ENCODE results near the gene ANKMY2. TPM values are rescaled to one million over a fixed set of nuclear protein-coding genes. Genes with fewer than 3 reads are reported as not detected.

ANKMY2 gene
- total RNA-seq, 3 donors from 2014 or later (not counting 1 experiment from before 2014, with no cell fraction given): 15.5 to 21.4 (median 19.4) TPM

DNA sequence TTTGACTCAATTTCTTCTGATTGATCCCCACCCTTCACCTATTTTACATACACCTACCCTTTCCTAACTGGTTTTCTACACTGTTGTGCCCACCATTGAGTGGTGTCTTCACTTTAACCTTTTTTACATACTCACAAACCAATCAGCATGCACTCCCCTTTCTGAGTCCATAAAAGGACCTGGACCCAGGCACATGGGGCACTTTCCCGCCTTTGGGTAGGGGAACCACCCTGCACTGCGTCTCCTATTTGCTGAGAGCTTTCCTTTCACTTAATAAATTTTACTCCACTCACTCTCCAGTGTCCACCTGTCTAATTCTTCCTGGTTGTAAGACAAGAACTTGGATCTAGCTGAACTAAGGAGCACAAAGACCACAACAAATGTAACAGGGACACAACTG lies 33.8 kb downstream of the ANKMY2 start:
- Mint-ChIP-seq H3K27ac (no peak overlapping the region), H3K27me3 (ENCODE audit: low read depth in 2 of 2) (no peaks in the 10 kb centered on the region), H3K4me3 (no peak overlapping the region), H3K4me1 (no peaks in the 10 kb centered on the region), H3K36me3 (peaks cover 23% of the 10 kb centered on the region), H3K9me3 (no peaks in the 10 kb centered on the region)
- Histone ChIP-seq H3K4me3 (ENCODE audit: low read length) (no peak overlapping the region), H3K36me3 (ENCODE audit: control insufficient read depth, insufficient read depth, low read length) (peaks cover 51% of the 10 kb centered on the region), H3K27me3 (ENCODE audit: control insufficient read depth, insufficient read depth, low read length) (no peaks in the 10 kb centered on the region), H3K4me1 (ENCODE audit: control insufficient read depth, insufficient read depth, low read length) (no peaks in the 10 kb centered on the region), H3K27ac (ENCODE audit: low read length) (no peak overlapping the region), H3K9me3 (ENCODE audit: control insufficient read depth, insufficient read depth, low read length) (no peaks in the 10 kb centered on the region)
- DNase-seq: no peak
- ATAC-seq: no peak
- intact Hi-C loops (cut with micrococcal nuclease): no loop called here
- WGBS (ENCODE audit: insufficient coverage): 97% methylated on average over 2 of the region's 2 CpGs
- TF ChIP-seq, protein P1, sequence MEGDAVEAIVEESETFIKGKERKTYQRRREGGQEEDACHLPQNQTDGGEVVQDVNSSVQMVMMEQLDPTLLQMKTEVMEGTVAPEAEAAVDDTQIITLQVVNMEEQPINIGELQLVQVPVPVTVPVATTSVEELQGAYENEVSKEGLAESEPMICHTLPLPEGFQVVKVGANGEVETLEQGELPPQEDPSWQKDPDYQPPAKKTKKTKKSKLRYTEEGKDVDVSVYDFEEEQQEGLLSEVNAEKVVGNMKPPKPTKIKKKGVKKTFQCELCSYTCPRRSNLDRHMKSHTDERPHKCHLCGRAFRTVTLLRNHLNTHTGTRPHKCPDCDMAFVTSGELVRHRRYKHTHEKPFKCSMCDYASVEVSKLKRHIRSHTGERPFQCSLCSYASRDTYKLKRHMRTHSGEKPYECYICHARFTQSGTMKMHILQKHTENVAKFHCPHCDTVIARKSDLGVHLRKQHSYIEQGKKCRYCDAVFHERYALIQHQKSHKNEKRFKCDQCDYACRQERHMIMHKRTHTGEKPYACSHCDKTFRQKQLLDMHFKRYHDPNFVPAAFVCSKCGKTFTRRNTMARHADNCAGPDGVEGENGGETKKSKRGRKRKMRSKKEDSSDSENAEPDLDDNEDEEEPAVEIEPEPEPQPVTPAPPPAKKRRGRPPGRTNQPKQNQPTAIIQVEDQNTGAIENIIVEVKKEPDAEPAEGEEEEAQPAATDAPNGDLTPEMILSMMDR (IDR thresholded peaks at IDR 0.05): no peak

DNA sequence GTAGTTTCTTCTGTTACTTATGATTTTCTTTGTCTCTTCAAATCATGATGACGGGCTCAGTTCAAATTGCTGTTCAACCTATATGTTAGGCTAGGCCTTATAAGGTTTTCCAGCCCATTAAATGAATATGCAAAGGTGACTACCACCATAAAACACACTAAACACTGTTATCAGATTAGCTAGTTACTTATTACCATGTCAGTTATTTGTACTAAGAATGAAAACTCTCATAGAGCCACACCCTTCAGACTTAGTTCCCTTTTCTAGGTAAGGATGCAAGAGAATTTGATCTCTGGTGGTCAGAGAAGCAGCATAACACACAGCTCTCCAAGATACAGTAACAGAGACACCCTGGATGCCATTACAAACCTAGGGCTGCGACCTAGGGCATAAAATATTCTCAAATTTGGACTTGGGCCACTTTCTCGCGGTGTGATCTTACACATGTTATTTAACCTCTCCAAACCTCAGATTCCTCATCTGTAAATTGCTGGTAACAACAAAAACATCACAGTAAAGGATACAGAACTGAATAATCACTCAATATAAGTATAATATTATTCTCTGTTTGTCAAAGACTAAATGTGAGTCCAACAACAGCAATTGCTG lies 35.6 kb downstream of the ANKMY2 start:
- WGBS (ENCODE audit: insufficient coverage): 95% methylated on average over 4 of the region's 4 CpGs
- H3K36me3 ChIP-seq (ENCODE audit: control insufficient read depth, insufficient read depth, low read length): peaks cover 43% of the 10 kb centered on the region
- no peaks in the 10 kb centered on the region for H3K9me3 ChIP-seq (ENCODE audit: control insufficient read depth, insufficient read depth, low read length)
- DNase-seq (no peak), ATAC-seq (no peak)
- no peak overlapping the region for H3K4me3 ChIP-seq (ENCODE audit: low read length)
- Mint-ChIP-seq H3K27me3 (ENCODE audit: low read depth in 2 of 2) (no peaks in the 10 kb centered on the region), H3K27ac (no peak overlapping the region), H3K36me3 (peaks cover 15% of the 10 kb centered on the region), H3K9me3 (no peaks in the 10 kb centered on the region), H3K4me3 (no peak overlapping the region), H3K4me1 (no peaks in the 10 kb centered on the region)
- no peak overlapping the region for H3K27ac ChIP-seq (ENCODE audit: low read length)
- H3K27me3 ChIP-seq (ENCODE audit: control insufficient read depth, insufficient read depth, low read length): no peaks in the 10 kb centered on the region
- intact Hi-C loops (cut with micrococcal nuclease): no loop called here
- H3K4me1 ChIP-seq (ENCODE audit: control insufficient read depth, insufficient read depth, low read length): no peaks in the 10 kb centered on the region
- TF ChIP-seq, protein P1 (IDR thresholded peaks at IDR 0.05): no peak

DNA sequence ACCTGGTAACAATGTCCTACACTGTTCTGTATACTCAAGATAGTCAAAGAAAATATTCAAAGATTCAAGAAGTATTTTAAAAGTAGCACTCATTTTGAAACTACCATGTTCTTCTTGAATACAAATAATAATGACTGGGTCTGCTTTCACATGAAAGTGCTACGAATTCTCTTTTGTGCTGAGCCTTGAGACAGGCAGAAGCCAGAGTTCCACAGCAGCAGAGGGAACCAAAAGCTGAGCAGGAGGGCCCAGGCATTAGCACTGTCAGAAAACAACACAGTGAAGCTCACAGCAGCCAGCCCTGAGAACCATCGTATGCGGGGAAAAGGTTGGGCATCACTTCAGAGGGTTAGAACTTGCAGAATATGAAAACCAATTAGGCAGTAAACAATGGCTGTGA lies 38.9 kb downstream of the ANKMY2 start:
- no peak overlapping the region for H3K27ac Mint-ChIP-seq
- Histone ChIP-seq H3K9me3 (ENCODE audit: control insufficient read depth, insufficient read depth, low read length) (no peaks in the 10 kb centered on the region), H3K4me3 (ENCODE audit: low read length) (no peak overlapping the region), H3K27ac (ENCODE audit: low read length) (no peak overlapping the region), H3K36me3 (ENCODE audit: control insufficient read depth, insufficient read depth, low read length) (peaks cover 44% of the 10 kb centered on the region), H3K27me3 (ENCODE audit: control insufficient read depth, insufficient read depth, low read length) (no peaks in the 10 kb centered on the region), H3K4me1 (ENCODE audit: control insufficient read depth, insufficient read depth, low read length) (no peaks in the 10 kb centered on the region)
- 82% methylated on average over 3 of the region's 3 CpGs for WGBS (ENCODE audit: insufficient coverage)
- no peaks in the 10 kb centered on the region for H3K4me1 Mint-ChIP-seq
- no peak overlapping the region for H3K4me3 Mint-ChIP-seq
- H3K27me3 Mint-ChIP-seq (ENCODE audit: low read depth in 2 of 2): no peaks in the 10 kb centered on the region
- intact Hi-C loops (cut with micrococcal nuclease): no loop called here
- peaks cover 15% of the 10 kb centered on the region for H3K36me3 Mint-ChIP-seq
- ATAC-seq (no peak), DNase-seq (no peak)
- no peaks in the 10 kb centered on the region for H3K9me3 Mint-ChIP-seq
- TF ChIP-seq, protein P1 (IDR thresholded peaks at IDR 0.05): no peak

DNA sequence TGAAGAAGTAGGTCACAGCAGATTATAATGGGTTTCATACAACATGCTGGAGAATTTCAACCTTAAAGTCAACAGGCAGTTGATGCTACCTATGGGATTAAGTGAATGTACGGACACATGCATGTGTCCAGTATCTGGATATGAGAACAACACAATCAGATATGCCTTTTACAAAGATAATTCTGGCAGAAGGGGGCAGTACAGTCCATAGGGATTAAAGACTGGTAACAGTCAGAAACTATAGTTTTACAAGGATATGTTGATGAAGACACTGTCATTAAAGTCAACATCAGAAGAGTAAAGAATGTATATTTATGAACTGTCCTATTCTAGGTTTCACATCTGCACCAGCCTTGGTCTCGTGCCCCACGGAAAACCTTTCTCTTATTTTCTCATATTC lies 41.5 kb downstream of the ANKMY2 start:
- H3K9me3 Mint-ChIP-seq: no peaks in the 10 kb centered on the region
- TF ChIP-seq, protein P1 (IDR thresholded peaks at IDR 0.05): no peak
- no peaks in the 10 kb centered on the region for H3K27me3 Mint-ChIP-seq (ENCODE audit: low read depth in 2 of 2)
- H3K4me3 ChIP-seq (ENCODE audit: low read length): no peak overlapping the region
- peaks cover 23% of the 10 kb centered on the region for H3K36me3 Mint-ChIP-seq
- H3K4me1 Mint-ChIP-seq: no peaks in the 10 kb centered on the region
- no peak overlapping the region for H3K4me3 Mint-ChIP-seq
- H3K27ac ChIP-seq (ENCODE audit: low read length): no peak overlapping the region
- peaks cover 47% of the 10 kb centered on the region for H3K36me3 ChIP-seq (ENCODE audit: control insufficient read depth, insufficient read depth, low read length)
- intact Hi-C loops (cut with micrococcal nuclease): no loop called here
- H3K27ac Mint-ChIP-seq: no peak overlapping the region
- H3K4me1 ChIP-seq (ENCODE audit: control insufficient read depth, insufficient read depth, low read length): no peaks in the 10 kb centered on the region
- no CpG with 5 or more reads among the region's 3 CpGs for WGBS (ENCODE audit: insufficient coverage)
- H3K9me3 ChIP-seq (ENCODE audit: control insufficient read depth, insufficient read depth, low read length): no peaks in the 10 kb centered on the region
- ATAC-seq: no peak
- DNase-seq: peak in 1 of 2 donors; percentile 22
- H3K27me3 ChIP-seq (ENCODE audit: control insufficient read depth, insufficient read depth, low read length): no peaks in the 10 kb centered on the region
